Panc1 (cell line): ENCODE measurements around the gene NAXE. TPM values are rescaled to one million over a fixed set of nuclear protein-coding genes. Genes with fewer than 3 reads are reported as not detected.

ENCODE experiments used
- ATAC-seq: fragments of 200-7000 bp; cut with Tn5 transposase; 2 replicates; pipeline ENCODE4 v1.9.1; 2020; ENCODE audit warnings: mild to moderate bottlenecking, moderate library complexity
- BruUV-seq: library from RNA; stranded (reverse); fragments of 400-500 nt; replicated peaks from 2 replicates; lab custom pipeline; 2021; lab: Mats Ljungman, UMichigan
- CTCF ChIA-PET: fragments of 300-600 bp; sonication (Branson Sonifier 250); formaldehyde crosslinking; loops from one replicate; lab custom pipeline; 2022; ENCODE audit warnings: antibody characterized with exemption; lab: Charles Lee
- POLR2A ChIA-PET: fragments of 300-600 bp; sonication (Branson Sonifier 250); formaldehyde crosslinking; loops from one replicate; lab custom pipeline; 2022; ENCODE audit warnings: antibody characterized with exemption; lab: Charles Lee
- DNase-seq: peaks from one replicate; pipeline ENCODE4 v3.0.0-alpha.2; 2010; ENCODE audit warnings: low read depth, low spot score
- H3K27ac ChIP-seq: 2 replicates; pipeline ENCODE4 v1.5.1; 2011; ENCODE audit warnings: mild to moderate bottlenecking, low read length, inconsistent platforms
- H3K27me3 ChIP-seq: fragments of 200-500 bp; sonication (Bioruptor generic); 2 replicates; pipeline ENCODE4 v1.6.0; 2014; ENCODE audit warnings: low read length, inconsistent platforms; ENCODE audit not compliant: control insufficient read depth, insufficient read depth
- H3K36me3 ChIP-seq: fragments of 200-500 bp; sonication (Bioruptor generic); 2 replicates; pipeline ENCODE4 v1.5.1; 2014; ENCODE audit warnings: inconsistent platforms, mild to moderate bottlenecking, low read length, moderate library complexity; ENCODE audit not compliant: control insufficient read depth, insufficient read depth
- H3K4me1 ChIP-seq: 2 replicates; pipeline ENCODE4 v1.5.1; 2011; ENCODE audit warnings: inconsistent platforms, mild to moderate bottlenecking, low read length, moderate library complexity; ENCODE audit not compliant: control insufficient read depth, insufficient read depth
- H3K4me3 ChIP-seq, 2 experiments: 2 replicates each; pipeline ENCODE4 v1.5.1; 2011 to 2012; ENCODE audit warnings: low read depth in 2 of 2, low read length in 2 of 2, mild to moderate bottlenecking in 2 of 2, inconsistent platforms in 1 of 2, moderate library complexity in 1 of 2
- H3K9me3 ChIP-seq: fragments of 200-500 bp; sonication (Bioruptor generic); 2 replicates; pipeline ENCODE4 v1.5.1; 2014; ENCODE audit warnings: low read depth, mild to moderate bottlenecking, inconsistent platforms, low read length, moderate library complexity; ENCODE audit not compliant: control insufficient read depth, insufficient read depth
- CTCF ChIP-seq: fragments of 450-650 bp; IDR thresholded peaks from 2 replicates; pipeline ENCODE4 v1.5.1; 2017; ENCODE audit warnings: mild to moderate bottlenecking
- POLR2AphosphoS5 ChIP-seq: IDR thresholded peaks from 2 replicates; pipeline ENCODE4 v1.6.1; 2012; ENCODE audit warnings: mild to moderate bottlenecking, low read depth, low read length, moderate library complexity
- REST ChIP-seq, 2 experiments: IDR thresholded peaks; 2 replicates each; pipeline ENCODE4 v1.6.1; 2011 to 2012; ENCODE audit warnings: low read depth in 2 of 2, control low read depth in 1 of 2, low read length in 1 of 2, mild to moderate bottlenecking in 1 of 2, moderate library complexity in 1 of 2; ENCODE audit not compliant: insufficient read depth in 1 of 2
- SIN3A ChIP-seq: IDR thresholded peaks from 2 replicates; pipeline ENCODE4 v1.6.1; 2012; ENCODE audit warnings: low read depth, mild to moderate bottlenecking, low read length, moderate library complexity, borderline replicate concordance; ENCODE audit not compliant: insufficient read depth
- TCF7L2 ChIP-seq: IDR thresholded peaks from 2 replicates; pipeline ENCODE4 v1.6.1; 2011; ENCODE audit warnings: mild to moderate bottlenecking, low read depth, low read length, inconsistent platforms
- in situ Hi-C: cut with HindIII; loops from 2 replicates; pipeline ENCODE4 v1.10.0; 2016; ENCODE audit warnings: low sequenced_read_pairs, low pct_unique_long_range_greater_than_20kb
- intact Hi-C: fragments of 100-400 bp; cut with micrococcal nuclease; formaldehyde crosslinking; loops from one replicate; pipeline ENCODE4 v1.10.0; 2022; ENCODE audit not compliant: unreplicated experiment
- total RNA-seq: library from RNA; stranded (reverse); gene quantifications from one replicate; pipeline ENCODE4 v1.2.1, GENCODE V29; 2021; ENCODE audit not compliant: unreplicated experiment

Gene NAXE
- total RNA-seq, 1 experiment from 2014 or later, result 211 TPM

- Histone ChIP-seq H3K27me3 (no peaks in the 10 kb centered on the region), H3K9me3 (no peaks in the 10 kb centered on the region), H3K36me3 (no peaks in the 10 kb centered on the region), H3K4me3 (no peak overlapping the region), H3K4me1 (peaks cover 23% of the 10 kb centered on the region), H3K27ac (0 out of 2 replicates have a peak overlapping the region, but pooled peaks have one; percentile 42)
- DNase-seq, result no peak
- in situ Hi-C loops (no loop called here), intact Hi-C loops (no loop called here)
- no peak for ATAC-seq
- ChIA-PET CTCF (interaction anchor here (0.8 kb wide), 1 partner anchor 32 kb away, joined by 3 read pairs; no protein-coding TSS in a partner anchor), POLR2A (no interaction called here)
- no peak for TF ChIP-seq SIN3A
- no peak for TF ChIP-seq POLR2AphosphoS5
- no peak for TF ChIP-seq CTCF
- no peak for TF ChIP-seq TCF7L2
- no peak for TF ChIP-seq REST (IDR thresholded peaks at IDR 0.05; ENCODE audit: insufficient read depth in 1 of 2, low read depth in 2 of 2, low read length in 1 of 2)
- no TSS peak for BruUV-seq
Observed at GRCh38 chr1:156640842-156641706, 49.5 kb downstream of the NAXE start.

- ChIA-PET POLR2A (no interaction called here), CTCF (interaction anchor here (0.8 kb wide), 1 partner anchor 33 kb away, joined by 3 read pairs; no protein-coding TSS in a partner anchor)
- no peak within 1 kb of the TSS for H3K4me3 ChIP-seq
- in situ Hi-C loops, result no loop called here
- intact Hi-C loops, result no loop called here
- no TSS peak for BruUV-seq
- DNase-seq (no peak), ATAC-seq (no peak)
- no peaks in the 10 kb centered on the region for H3K9me3 ChIP-seq
- TF ChIP-seq POLR2AphosphoS5 (no peak), SIN3A (no peak), CTCF (no peak), REST (IDR thresholded peaks at IDR 0.05; ENCODE audit: insufficient read depth in 1 of 2, low read depth in 2 of 2, low read length in 1 of 2) (no peak), TCF7L2 (no peak)
- H3K4me1 ChIP-seq, result peaks cover 23% of the 10 kb centered on the region
- H3K27ac ChIP-seq, result no peak within 1 kb of the TSS
- H3K36me3 ChIP-seq, result no peaks in the 10 kb centered on the region
- no peaks in the 10 kb centered on the region for H3K27me3 ChIP-seq
Observed at GRCh38 chr1:156641761-156642264, 50.2 kb downstream of the NAXE start, which contains the start of gene BCAN. Gene BCAN, plus strand, starts transcription at chr1:156642117. Its CDS starts 3,938 bp downstream, at chr1:156646055.
